AG04450 (cell line): ENCODE results near the gene GPRC5B. TPM values are rescaled to one million over a fixed set of nuclear protein-coding genes. Genes with fewer than 3 reads are reported as not detected.

Source experiments
- CTCF ChIA-PET: fragments of 300-600, 350-600 bp; formaldehyde crosslinking; extraction: SDS; loops from one replicate; lab custom pipeline; 2022; ENCODE audit warnings: antibody characterized with exemption, inconsistent platforms; lab: Charles Lee
- POLR2A ChIA-PET: fragments of 350-600 bp; formaldehyde crosslinking; extraction: SDS; loops from one replicate; lab custom pipeline; 2021; ENCODE audit warnings: antibody characterized with exemption, inconsistent platforms; lab: Yijun Ruan, JAX
- DNase-seq: peaks from one replicate; pipeline ENCODE4 v3.0.0-alpha.2; 2011; ENCODE audit warnings: low read depth, low spot score
- H3K27ac ChIP-seq: one replicate; pipeline ENCODE4 v1.5.1; 2012; ENCODE audit warnings: low read depth, low read length, control low read depth
- H3K27me3 ChIP-seq: one replicate; pipeline ENCODE4 v1.6.0; 2012; ENCODE audit warnings: low read length; ENCODE audit not compliant: control insufficient read depth, insufficient read depth
- H3K4me3 ChIP-seq: 2 replicates; pipeline ENCODE4 v1.5.1; 2011; ENCODE audit warnings: mild to moderate bottlenecking, low read depth, low read length, control low read depth
- H3K9me3 ChIP-seq: 2 replicates; pipeline ENCODE4 v1.5.1; 2012; ENCODE audit warnings: low read length; ENCODE audit not compliant: control insufficient read depth, insufficient read depth
- CTCF ChIP-seq: IDR thresholded peaks from 2 replicates; pipeline ENCODE4 v1.5.1; 2011; ENCODE audit warnings: low read depth, low read length, control low read depth, inconsistent platforms
- polyA plus RNA-seq: library from polyadenylated mRNA; depleted of rRNA; stranded (reverse); fragments of >200 nt; gene quantifications from 2 replicates; pipeline ENCODE4 v1.2.3, GENCODE V29; 2011

GPRC5B gene
- polyA plus RNA-seq, 1 experiment, result 30.6 TPM

GRCh38 chr16:19926449-19927390, 42.1 kb upstream of the GPRC5B start:
- DNase-seq, result peak; percentile 53
- POLR2A ChIA-PET, result no interaction called here
- Histone ChIP-seq H3K27me3 (peaks cover 2% of the 10 kb centered on the region), H3K9me3 (no peaks in the 10 kb centered on the region), H3K4me3 (no peak overlapping the region), H3K27ac (no peak overlapping the region)
- CTCF ChIA-PET, result interaction anchor here (0.6 to 4.4 kb wide), 2 partner anchors 19 to 467 kb away, joined by 3 to 25 read pairs; no protein-coding TSS in a partner anchor
- TF ChIP-seq CTCF, result no peak

GRCh38 chr16:19923396-19923795, 38.7 kb upstream of the GPRC5B start:
- ChIA-PET POLR2A (no interaction called here), CTCF (interaction anchor here (2.0 kb wide), 1 partner anchor 16 kb away, joined by 12 read pairs; no protein-coding TSS in a partner anchor)

DNA sequence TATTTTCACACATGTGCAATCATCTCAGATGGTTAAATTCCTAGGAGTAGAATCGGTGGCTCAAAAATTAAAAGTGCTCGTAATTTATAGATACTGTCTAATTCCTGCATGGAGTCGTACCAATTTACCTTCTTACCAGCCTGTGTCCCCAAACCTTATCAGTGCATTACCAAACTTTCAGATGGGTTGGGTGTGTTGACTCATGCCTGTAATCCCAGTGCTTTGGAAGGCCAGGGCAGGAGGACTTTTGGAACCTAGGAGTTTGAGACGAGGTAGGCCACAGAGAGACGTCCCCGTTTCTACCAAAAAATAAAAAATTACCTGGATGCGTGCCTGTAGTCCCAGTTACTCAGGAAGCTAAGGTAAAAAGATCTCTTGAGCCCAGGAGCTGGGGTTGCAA, 34.5 kb upstream of the GPRC5B start:
- Histone ChIP-seq H3K4me3 (no peak overlapping the region), H3K9me3 (no peaks in the 10 kb centered on the region), H3K27me3 (no peaks in the 10 kb centered on the region), H3K27ac (no peak overlapping the region)
- POLR2A ChIA-PET, result no interaction called here
- no peak for TF ChIP-seq CTCF
- no peak for DNase-seq
- CTCF ChIA-PET, result interaction anchor here (1.0 to 3.9 kb wide), 2 partner anchors 11 to 464 kb away, joined by 3 to 24 read pairs; no protein-coding TSS in a partner anchor

More at GRCh38 chr16:19923396-19923795, 38.7 kb upstream of the GPRC5B start:
- Histone ChIP-seq H3K27ac (no peak overlapping the region), H3K4me3 (no peak overlapping the region), H3K27me3 (no peaks in the 10 kb centered on the region), H3K9me3 (no peaks in the 10 kb centered on the region)
- TF ChIP-seq CTCF, result no peak
- DNase-seq, result no peak

- H3K9me3 ChIP-seq, result no peaks in the 10 kb centered on the region
- TF ChIP-seq CTCF, result no peak
- POLR2A ChIA-PET, result no interaction called here
- CTCF ChIA-PET, result interaction anchor here (2.5 to 2.7 kb wide), 2 partner anchors 9 to 469 kb away, joined by 11 to 20 read pairs; no protein-coding TSS in a partner anchor
- H3K27ac ChIP-seq, result no peak overlapping the region
- H3K27me3 ChIP-seq, result no peaks in the 10 kb centered on the region
- DNase-seq, result no peak
- H3K4me3 ChIP-seq, result no peak overlapping the region
These were observed 31.4 kb upstream of the GPRC5B start for GRCh38 chr16:19916064-19916463.

GRCh38 chr16:19914877-19915276, 30.2 kb upstream of the GPRC5B start:
- Histone ChIP-seq H3K27me3 (no peaks in the 10 kb centered on the region), H3K27ac (no peak overlapping the region), H3K4me3 (no peak overlapping the region), H3K9me3 (no peaks in the 10 kb centered on the region)
- no peak for TF ChIP-seq CTCF
- CTCF ChIA-PET, result interaction anchor here (0.6 kb wide), 1 partner anchor 19 kb away, joined by 3 read pairs; no protein-coding TSS in a partner anchor
- POLR2A ChIA-PET, result no interaction called here
- DNase-seq, result no peak
